Endothelial cell (in vitro differentiated cells): Measurements from ENCODE around the gene PROM2. TPM values are rescaled to one million over a fixed set of nuclear protein-coding genes. Genes with fewer than 3 reads are reported as not detected.
A peak's percentile ranks its signal among the peaks of the same experiment; 100 is the strongest.

Experiments used
- DNase-seq: peaks from one replicate; pipeline ENCODE4 v3.0.0; 2021; ENCODE audit warnings: low spot score
- H3K27ac Mint-ChIP-seq: one replicate; pipeline ENCODE4 v1.8.0; 2021; ENCODE audit warnings: mixed read lengths, inconsistent platforms; ENCODE audit not compliant: unreplicated experiment
- H3K27me3 Mint-ChIP-seq: one replicate; pipeline ENCODE4 v1.8.0; 2021; ENCODE audit warnings: mild to moderate bottlenecking, moderate library complexity, mixed read lengths, inconsistent platforms; ENCODE audit not compliant: unreplicated experiment
- H3K36me3 Mint-ChIP-seq: one replicate; pipeline ENCODE4 v1.8.0; 2021; ENCODE audit warnings: mild to moderate bottlenecking, low read depth, mixed read lengths, inconsistent platforms; ENCODE audit not compliant: unreplicated experiment
- H3K4me1 Mint-ChIP-seq: one replicate; pipeline ENCODE4 v1.8.0; 2021; ENCODE audit warnings: mild to moderate bottlenecking, mixed read lengths, inconsistent platforms; ENCODE audit not compliant: unreplicated experiment
- H3K4me3 Mint-ChIP-seq: one replicate; pipeline ENCODE4 v1.8.0; 2021; ENCODE audit warnings: mild to moderate bottlenecking, mixed read lengths, inconsistent platforms; ENCODE audit not compliant: unreplicated experiment
- H3K9me3 Mint-ChIP-seq: one replicate; pipeline ENCODE4 v1.8.0; 2021; ENCODE audit warnings: mixed read lengths, inconsistent platforms; ENCODE audit not compliant: unreplicated experiment
- CTCF ChIP-seq: fragments of 200-600 bp; sonication (generic); IDR thresholded peaks from one replicate; pipeline ENCODE4 v1.5.0; 2021; ENCODE audit warnings: antibody characterized with exemption; ENCODE audit not compliant: unreplicated experiment
- total RNA-seq: library from RNA; stranded (reverse); fragmentation: NEBNext Ultra II Directional; extraction: Animal tissue kit (Norgen Biotek cat#: 25700); gene quantifications from one replicate; pipeline ENCODE4 v1.2.1, GENCODE V29; 2021; ENCODE audit not compliant: unreplicated experiment

The PROM2 gene
- total RNA-seq, 1 donor from 2014 or later, result 0.62 TPM

DNA sequence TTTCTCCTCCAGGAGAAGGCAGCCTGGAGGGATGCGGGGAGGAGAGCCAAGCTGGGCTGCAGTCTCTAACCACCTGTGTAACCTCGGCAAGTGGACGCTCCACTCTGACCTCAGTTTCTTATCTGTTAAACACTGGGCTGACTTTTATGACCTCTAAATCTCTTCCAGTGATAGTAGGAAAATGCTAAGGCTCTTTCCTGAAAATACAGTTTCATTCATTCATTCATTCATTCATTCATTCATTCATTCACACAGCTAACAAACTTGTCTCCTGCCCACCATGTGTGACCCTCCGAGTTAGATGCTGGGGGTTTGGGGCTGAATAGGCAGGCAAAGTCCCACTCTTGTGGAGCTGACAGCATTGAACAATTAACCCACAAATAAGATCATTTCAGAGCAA lies 9.3 kb downstream of the PROM2 start:
- TF ChIP-seq CTCF, result no peak
- H3K36me3 Mint-ChIP-seq, result peaks cover 3% of the 10 kb centered on the region
- H3K27ac Mint-ChIP-seq, result no peak overlapping the region
- no peaks in the 10 kb centered on the region for H3K9me3 Mint-ChIP-seq
- H3K4me3 Mint-ChIP-seq, result no peak overlapping the region
- DNase-seq, result no peak
- H3K4me1 Mint-ChIP-seq, result no peaks in the 10 kb centered on the region
- H3K27me3 Mint-ChIP-seq, result peaks cover 6% of the 10 kb centered on the region

- Mint-ChIP-seq H3K9me3 (no peaks in the 10 kb centered on the region), H3K36me3 (peaks cover 3% of the 10 kb centered on the region), H3K27ac (no peak overlapping the region), H3K4me3 (no peak overlapping the region), H3K27me3 (peaks cover 5% of the 10 kb centered on the region), H3K4me1 (no peaks in the 10 kb centered on the region)
- peak; percentile 31 for DNase-seq
- no peak for TF ChIP-seq CTCF
Measured at GRCh38 chr2:95284886-95285541, 10.8 kb downstream of the PROM2 start.

DNA sequence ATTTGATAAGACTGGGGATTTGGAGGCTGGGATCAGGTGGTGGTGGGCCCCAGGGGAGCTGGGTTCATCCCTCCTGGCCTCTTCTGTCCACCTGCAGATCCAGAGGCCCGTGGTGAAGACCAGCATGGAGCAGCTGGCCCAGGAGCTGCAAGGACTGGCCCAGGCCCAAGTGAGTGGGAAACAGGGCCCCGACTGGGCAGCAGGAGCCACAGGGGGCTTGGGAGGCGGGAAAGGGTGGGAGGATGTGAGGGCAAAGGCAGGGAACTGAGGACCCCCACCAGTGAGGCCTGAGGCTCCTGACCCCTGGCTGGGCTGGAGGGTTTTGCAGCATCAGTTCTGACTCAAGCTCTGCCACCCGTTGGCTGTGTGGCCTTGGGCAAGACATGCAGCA lies 11.3 kb downstream of the PROM2 start:
- Mint-ChIP-seq H3K27ac (peak overlapping the region; percentile 16), H3K27me3 (peaks cover 6% of the 10 kb centered on the region), H3K36me3 (peaks cover 3% of the 10 kb centered on the region), H3K4me1 (no peaks in the 10 kb centered on the region), H3K9me3 (peaks cover 2% of the 10 kb centered on the region), H3K4me3 (no peak overlapping the region)
- no peak for DNase-seq
- TF ChIP-seq CTCF, result no peak

DNA sequence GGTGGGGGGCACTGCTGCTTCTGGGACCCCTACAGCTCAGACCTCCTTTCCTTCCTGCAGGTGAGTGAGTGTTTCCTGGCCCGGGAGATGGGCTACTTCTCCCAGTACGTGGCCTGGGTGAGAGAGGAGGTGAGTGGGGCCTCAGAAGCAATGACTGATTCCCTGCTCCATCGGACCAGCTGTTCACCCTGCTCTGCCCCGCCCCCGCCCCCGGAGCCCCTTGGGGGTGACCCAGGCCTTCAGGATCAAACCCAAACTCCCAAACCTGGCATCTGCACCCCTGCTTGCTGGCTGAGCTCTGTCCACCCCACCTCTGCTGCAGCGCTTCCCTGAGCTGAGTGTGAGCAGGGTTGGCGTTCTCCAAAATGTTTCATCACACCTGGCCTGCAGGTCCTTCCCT lies 13.1 kb downstream of the PROM2 start:
- Mint-ChIP-seq H3K9me3 (peaks cover 5% of the 10 kb centered on the region), H3K27ac (no peak overlapping the region), H3K4me3 (no peak overlapping the region), H3K36me3 (peaks cover 3% of the 10 kb centered on the region), H3K27me3 (peaks cover 6% of the 10 kb centered on the region), H3K4me1 (no peaks in the 10 kb centered on the region)
- no peak for TF ChIP-seq CTCF
- DNase-seq, result no peak

GRCh38 chr2:95287806-95288205 lies 13.6 kb downstream of the PROM2 start:
- Mint-ChIP-seq H3K27me3 (peaks cover 4% of the 10 kb centered on the region), H3K27ac (no peak overlapping the region), H3K4me1 (no peaks in the 10 kb centered on the region), H3K4me3 (no peak overlapping the region), H3K9me3 (peaks cover 5% of the 10 kb centered on the region), H3K36me3 (peaks cover 3% of the 10 kb centered on the region)
- TF ChIP-seq CTCF, result no peak
- DNase-seq, result no peak
